Spleen (tissue), 11 donors: Measurements from ENCODE around the gene CCDC69. TPM values are rescaled to one million over a fixed set of nuclear protein-coding genes. Genes with fewer than 3 reads are reported as not detected.

Source experiments
- DNase-seq: peaks from one replicate; pipeline ENCODE4 v3.0.0-alpha.2; 2020
- H3K27ac ChIP-seq, 8 donors: fragments of 200-600 bp; sonication (generic) in 7 of 8; 1 replicate in 4 of 8; 2 replicates in 4 of 8; pipeline versions ENCODE4 v1.5.0 to v1.8.0; 2016 to 2021; ENCODE audit warnings: inconsistent platforms in 4 of 8, mild to moderate bottlenecking in 4 of 8, moderate library complexity in 1 of 8
- H3K27me3 ChIP-seq, 7 donors: fragments of 200-600 bp; sonication (generic) in 6 of 7; replicated peaks in 1 of 7; 1 replicate in 4 of 7; 2 replicates in 3 of 7; pipeline versions ENCODE4 v1.5.0 to v1.8.0; 2016 to 2021; ENCODE audit warnings: inconsistent platforms in 3 of 7, mild to moderate bottlenecking in 1 of 7
- H3K36me3 ChIP-seq, 6 donors: fragments of 200-600 bp; sonication (generic) in 5 of 6; 1 replicate in 4 of 6; 2 replicates in 2 of 6; pipeline versions ENCODE4 v1.5.0 to v1.8.0; 2016 to 2021; ENCODE audit warnings: inconsistent platforms in 2 of 6
- H3K4me1 ChIP-seq, 6 donors: fragments of 200-600 bp; sonication (generic) in 5 of 6; 1 replicate in 3 of 6; 2 replicates in 3 of 6; pipeline versions ENCODE4 v1.5.0 to v1.8.0; 2016 to 2021; ENCODE audit warnings: inconsistent platforms in 3 of 6
- H3K4me3 ChIP-seq, 8 donors: fragments of 200-600 bp; sonication (generic) in 7 of 8; 1 replicate in 4 of 8; 2 replicates in 4 of 8; pipeline versions ENCODE4 v1.5.0 to v1.8.0; 2016 to 2021; ENCODE audit warnings: inconsistent platforms in 4 of 8, mild to moderate bottlenecking in 4 of 8, moderate library complexity in 2 of 8
- H3K9me3 ChIP-seq, 8 donors: fragments of 200-600 bp; sonication (generic) in 7 of 8; 1 replicate in 4 of 8; 2 replicates in 4 of 8; pipeline versions ENCODE4 v1.5.0 to v1.8.0; 2016 to 2021; ENCODE audit warnings: inconsistent platforms in 4 of 8
- CTCF ChIP-seq, 11 experiments: fragments of 200-600 bp in 7 of 11; fragments of 450-650 bp in 4 of 11; sonication (generic) in 4 of 11; IDR thresholded peaks in 8 of 11; conservative IDR thresholded peaks in 3 of 11; 1 replicate in 7 of 11; 2 replicates in 4 of 11; pipeline versions ENCODE4 v1.4.0 to v1.8.0; 2016 to 2021; ENCODE audit warnings: antibody characterized with exemption in 11 of 11, inconsistent platforms in 4 of 11, mild to moderate bottlenecking in 1 of 11
- POLR2A ChIP-seq, 3 donors: fragments of 450-650 bp; IDR thresholded peaks; one replicate each; pipeline ENCODE4 v1.5.1; 2017; ENCODE audit warnings: antibody characterized with exemption in 3 of 3, mild to moderate bottlenecking in 1 of 3
- POLR2AphosphoS5 ChIP-seq, 3 donors: sonication (generic); formaldehyde crosslinking; IDR thresholded peaks; one replicate each; pipeline ENCODE4 v1.5.1; 2017; ENCODE audit warnings: antibody characterized with exemption in 3 of 3
- WGBS, 5 donors: extraction: QIAGEN DNeasy Blood & Tissue Kit in 3 of 5; methylation state at CpG; one replicate each; pipeline versions ENCODE4 v1.1.5 to v1.1.7; 2013 to 2018; 5-methylcytosine and 5-hydroxymethylcytosine counted together
- intact Hi-C: fragments of 100-400 bp; cut with DNase I; formaldehyde crosslinking; loops from one replicate; pipeline ENCODE4 v1.15.0; 2023; ENCODE audit warnings: low total_unique reads
- polyA plus RNA-seq, 3 donors: library from polyadenylated mRNA; stranded (reverse); fragments of 200-250 nt; gene quantifications; one replicate each; pipeline ENCODE4 v1.2.1, GENCODE V29; 2013
- total RNA-seq, 7 donors: library from RNA; depleted of rRNA in 3 of 7; stranded (reverse); fragments of >200 nt in 3 of 7; fragmentation: NEBNext Ultra II Directional in 4 of 7; extraction: Animal tissue kit (Norgen Biotek cat#: 25700) in 4 of 7; gene quantifications; one replicate each; pipeline versions ENCODE4 v1.1.0 to v1.2.1, GENCODE V29; 2016 to 2021
- donor health status: healthy with polysubstance abuse.
- donor health status: DM: no; HTN: no; CAD: no; lungs with moderate emphysema.
- donor health status: DM: no; HTN: no; CAD: no.
- donor health status: Bipolar disorder and iron deficiency.
- donor health status: healthy.
- donor health status: DM: no; HTN: no; CAD: no.
- donor health status: DM: yes; HTN: yes; CAD: no.

CCDC69 gene
- total and polyA plus RNA-seq, 10 donors: 37.7 to 145 (median 94.9) TPM

- H3K27me3 ChIP-seq: no peaks in the 10 kb centered on the region
- intact Hi-C loops: no loop called here
- 76 to 95% (median 88%) methylated on average over 5 to 6 of the region's 6 CpGs for WGBS, 5 donors
- no peak for DNase-seq
- H3K27ac ChIP-seq: peak overlapping the region in 1 of 8 donors; percentile 40
- H3K4me1 ChIP-seq: peaks cover 0 to 12% (median 0%) of the 10 kb centered on the region in 6 donors
- no peaks in the 10 kb centered on the region for H3K9me3 ChIP-seq
- no peak overlapping the region for H3K4me3 ChIP-seq
- TF ChIP-seq POLR2A (IDR thresholded peaks at IDR 0.05) (no peak), POLR2AphosphoS5 (IDR thresholded peaks at IDR 0.05) (peak; percentile 17 to 42 (median 31)), CTCF (IDR thresholded peaks at IDR 0.05 in 8 of 11, conservative IDR thresholded peaks at IDR 0.05 in 3 of 11) (no peak)
- H3K36me3 ChIP-seq: peaks cover 4 to 85% (median 50%) of the 10 kb centered on the region in 6 donors
These were observed 43.6 kb downstream of the CCDC69 start for GRCh38 chr5:151180291-151180690.

DNA sequence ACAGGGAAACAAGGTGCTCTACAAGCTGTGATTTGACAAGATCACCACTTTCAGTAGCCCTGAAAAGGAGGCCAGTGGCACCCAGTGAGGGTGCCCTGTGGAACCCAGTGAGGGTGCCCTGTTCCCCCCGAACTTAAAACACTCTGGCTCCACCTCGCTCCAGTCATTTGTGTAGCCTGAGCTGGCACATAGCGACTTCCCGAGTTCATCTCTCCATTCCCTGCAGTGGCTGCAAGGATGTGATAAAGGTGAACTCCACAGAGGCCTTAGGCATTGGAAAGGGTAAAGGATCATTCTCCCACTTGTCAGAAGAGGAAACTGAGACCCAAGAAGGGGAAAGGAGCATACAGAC, 44.4 kb downstream of the CCDC69 start:
- intact Hi-C loops: loop anchor here (10.0 kb wide), 1 partner anchor 55 kb away; no protein-coding TSS in a partner anchor
- no peaks in the 10 kb centered on the region for H3K9me3 ChIP-seq
- peaks cover 0 to 85% (median 42%) of the 10 kb centered on the region in 6 donors for H3K36me3 ChIP-seq
- WGBS, 5 donors: 93 to 98% (median 94%) methylated on average over 3 to 4 of the region's 4 CpGs
- H3K27me3 ChIP-seq: no peaks in the 10 kb centered on the region
- H3K27ac ChIP-seq: peak overlapping the region in 1 of 8 donors; percentile 40
- no peak for DNase-seq
- TF ChIP-seq POLR2A (IDR thresholded peaks at IDR 0.05) (no peak), CTCF (IDR thresholded peaks at IDR 0.05 in 8 of 11, conservative IDR thresholded peaks at IDR 0.05 in 3 of 11) (no peak), POLR2AphosphoS5 (IDR thresholded peaks at IDR 0.05) (no peak)
- no peak overlapping the region for H3K4me3 ChIP-seq
- peaks cover 0 to 17% (median 0%) of the 10 kb centered on the region in 6 donors for H3K4me1 ChIP-seq

- H3K9me3 ChIP-seq: no peaks in the 10 kb centered on the region
- TF ChIP-seq POLR2A (IDR thresholded peaks at IDR 0.05) (no peak), CTCF (IDR thresholded peaks at IDR 0.05 in 8 of 11, conservative IDR thresholded peaks at IDR 0.05 in 3 of 11) (no peak), POLR2AphosphoS5 (IDR thresholded peaks at IDR 0.05) (no peak)
- H3K36me3 ChIP-seq: peaks cover 0 to 83% (median 38%) of the 10 kb centered on the region in 6 donors
- H3K4me3 ChIP-seq: no peak overlapping the region
- intact Hi-C loops: loop anchor here (10.0 kb wide), 1 partner anchor 56 kb away; no protein-coding TSS in a partner anchor
- DNase-seq: no peak
- no peaks in the 10 kb centered on the region for H3K27me3 ChIP-seq
- 78 to 92% (median 85%) methylated on average over 5 of the region's 5 CpGs for WGBS, 5 donors
- peak overlapping the region in 1 of 8 donors; percentile 49 for H3K27ac ChIP-seq
- H3K4me1 ChIP-seq: peaks cover 0 to 22% (median 0%) of the 10 kb centered on the region in 6 donors
These were observed 45.0 kb downstream of the CCDC69 start for GRCh38 chr5:151178777-151179488.

- H3K9me3 ChIP-seq: no peaks in the 10 kb centered on the region
- 59 to 75% (median 71%) methylated on average over 1 of the region's 1 CpG for WGBS, 5 donors
- DNase-seq: no peak
- TF ChIP-seq POLR2A (IDR thresholded peaks at IDR 0.05): no peak
- peak in 1 of 3 donors; percentile 26 for TF ChIP-seq POLR2AphosphoS5 (IDR thresholded peaks at IDR 0.05)
- TF ChIP-seq CTCF (IDR thresholded peaks at IDR 0.05 in 8 of 11, conservative IDR thresholded peaks at IDR 0.05 in 3 of 11): no peak
- intact Hi-C loops: loop anchor here (10.0 kb wide), 1 partner anchor 56 kb away; no protein-coding TSS in a partner anchor
- H3K27ac ChIP-seq: peak overlapping the region in 1 of 8 donors; percentile 49
- peaks cover 0 to 77% (median 32%) of the 10 kb centered on the region in 6 donors for H3K36me3 ChIP-seq
- H3K4me3 ChIP-seq: no peak overlapping the region
- H3K27me3 ChIP-seq: no peaks in the 10 kb centered on the region
- peaks cover 0 to 26% (median 0%) of the 10 kb centered on the region in 6 donors for H3K4me1 ChIP-seq
These were observed 45.5 kb downstream of the CCDC69 start for GRCh38 chr5:151178372-151178771.
